GM19035 (cell line): ENCODE results near the gene SNN.

Experiments
- ATAC-seq: cut with Tn5 transposase; IDR thresholded peaks from one replicate; pipeline ENCODE4 v1.9.1; 2021; ENCODE audit not compliant: unreplicated experiment

Gene SNN

GRCh38 chr16:11727796-11728543 is 59.7 kb downstream of the SNN start:
- ATAC-seq = no peak
